ENCODE data around the gene MISP3.

The MISP3 gene

GRCh38 chr19:14066134-14066533 lies 6.5 kb upstream of the MISP3 start:
- DNase-seq (ENCODE audit: low read depth) = no peak
- H3K4me3 ChIP-seq (ENCODE audit: low read depth, low read length) = no peak overlapping the region
- TF ChIP-seq, protein P1, sequence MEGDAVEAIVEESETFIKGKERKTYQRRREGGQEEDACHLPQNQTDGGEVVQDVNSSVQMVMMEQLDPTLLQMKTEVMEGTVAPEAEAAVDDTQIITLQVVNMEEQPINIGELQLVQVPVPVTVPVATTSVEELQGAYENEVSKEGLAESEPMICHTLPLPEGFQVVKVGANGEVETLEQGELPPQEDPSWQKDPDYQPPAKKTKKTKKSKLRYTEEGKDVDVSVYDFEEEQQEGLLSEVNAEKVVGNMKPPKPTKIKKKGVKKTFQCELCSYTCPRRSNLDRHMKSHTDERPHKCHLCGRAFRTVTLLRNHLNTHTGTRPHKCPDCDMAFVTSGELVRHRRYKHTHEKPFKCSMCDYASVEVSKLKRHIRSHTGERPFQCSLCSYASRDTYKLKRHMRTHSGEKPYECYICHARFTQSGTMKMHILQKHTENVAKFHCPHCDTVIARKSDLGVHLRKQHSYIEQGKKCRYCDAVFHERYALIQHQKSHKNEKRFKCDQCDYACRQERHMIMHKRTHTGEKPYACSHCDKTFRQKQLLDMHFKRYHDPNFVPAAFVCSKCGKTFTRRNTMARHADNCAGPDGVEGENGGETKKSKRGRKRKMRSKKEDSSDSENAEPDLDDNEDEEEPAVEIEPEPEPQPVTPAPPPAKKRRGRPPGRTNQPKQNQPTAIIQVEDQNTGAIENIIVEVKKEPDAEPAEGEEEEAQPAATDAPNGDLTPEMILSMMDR (IDR thresholded peaks at IDR 0.05; ENCODE audit: control insufficient read depth, extremely low read depth, insufficient read depth) = no peak

DNA sequence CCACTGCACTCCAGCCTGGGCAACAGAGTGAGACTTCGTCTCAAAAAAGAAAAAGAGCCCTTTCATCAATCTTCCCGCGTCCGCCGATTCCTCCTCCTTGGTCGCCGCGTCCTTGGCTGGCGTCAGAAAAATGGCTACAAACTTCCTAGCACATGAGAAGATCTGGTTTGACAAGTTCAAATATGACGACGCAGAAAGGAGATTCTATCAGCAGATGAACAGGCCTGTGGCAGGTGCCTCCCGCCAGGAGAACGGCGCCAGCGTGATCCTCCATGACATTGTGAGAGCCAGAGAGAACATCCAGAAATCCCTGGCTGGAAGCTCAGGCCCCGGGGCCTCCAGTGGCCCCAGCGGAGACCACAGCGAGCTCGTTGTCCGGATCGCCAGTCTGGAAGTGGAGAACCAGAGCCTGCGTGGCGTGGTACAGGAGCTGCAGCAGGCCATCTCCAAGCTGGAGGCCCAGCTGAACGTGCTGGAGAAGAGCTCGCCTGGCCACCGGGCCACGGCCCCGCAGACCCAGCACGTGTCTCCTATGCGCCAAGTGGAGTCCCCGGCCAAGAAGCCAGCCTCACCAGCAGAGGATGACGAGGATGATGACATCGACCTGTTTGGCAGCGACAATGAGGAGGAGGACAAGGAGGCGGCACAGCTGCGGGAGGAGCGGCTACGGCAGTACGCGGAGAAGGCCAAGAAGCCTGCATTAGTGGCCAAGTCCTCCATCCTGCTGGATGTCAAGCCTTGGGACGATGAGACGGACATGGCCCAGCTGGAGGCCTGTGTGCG lies 2.1 kb upstream of the MISP3 start:
- H3K4me3 ChIP-seq (ENCODE audit: low read depth, low read length) = no peak overlapping the region
- TF ChIP-seq, protein P1 (IDR thresholded peaks at IDR 0.05; ENCODE audit: control insufficient read depth, extremely low read depth, insufficient read depth) = no peak
- no peak for DNase-seq (ENCODE audit: low read depth)

GRCh38 chr19:14073261-14073924 lies 807 bp downstream of the MISP3 start:
- peak overlapping the region; percentile 62 for H3K4me3 ChIP-seq (ENCODE audit: low read depth, low read length)
- DNase-seq (ENCODE audit: low read depth) = peak; percentile 47
- TF ChIP-seq, protein P1 (IDR thresholded peaks at IDR 0.05; ENCODE audit: control insufficient read depth, extremely low read depth, insufficient read depth) = peak; percentile 76

- peak overlapping the region; percentile 62 for H3K4me3 ChIP-seq (ENCODE audit: low read depth, low read length)
- TF ChIP-seq, protein P1 (IDR thresholded peaks at IDR 0.05; ENCODE audit: control insufficient read depth, extremely low read depth, insufficient read depth) = no peak
- DNase-seq (ENCODE audit: low read depth) = no peak
These were observed 1.6 kb downstream of the MISP3 start for GRCh38 chr19:14073925-14074838.

- no peak for DNase-seq (ENCODE audit: low read depth)
- no peak overlapping the region for H3K4me3 ChIP-seq (ENCODE audit: low read depth, low read length)
- TF ChIP-seq, protein P1 (IDR thresholded peaks at IDR 0.05; ENCODE audit: control insufficient read depth, extremely low read depth, insufficient read depth) = no peak
These were observed 5.8 kb downstream of the MISP3 start for GRCh38 chr19:14078411-14078810.

- TF ChIP-seq, protein P1 (IDR thresholded peaks at IDR 0.05; ENCODE audit: control insufficient read depth, extremely low read depth, insufficient read depth) = no peak
- H3K4me3 ChIP-seq (ENCODE audit: low read depth, low read length) = peak overlapping the region; percentile 77
- DNase-seq (ENCODE audit: low read depth) = peak; percentile 99
These were observed 8.6 kb downstream of the MISP3 start for GRCh38 chr19:14080887-14081796.

Data from LNCaP clone FGC (cell line).